IPS-18c (cell line): ENCODE measurements around the gene TNS3.
"Not testable (repeated sequence)": the region's sequence is repeated elsewhere in the genome, so short reads cannot be mapped to it uniquely, and the experiment has no call there.

ENCODE experiments used
- H3K4me3 ChIP-seq: 2 replicates; pipeline ENCODE4 v1.7.0; 2013; ENCODE audit warnings: low read depth, mild to moderate bottlenecking, low read length, moderate library complexity; ENCODE audit not compliant: insufficient read depth
- H3K9me3 ChIP-seq: one replicate; pipeline ENCODE4 v1.6.1; 2013; ENCODE audit warnings: mild to moderate bottlenecking, low read length, moderate library complexity; ENCODE audit not compliant: control insufficient read depth, insufficient read depth

TNS3 gene

GRCh38 chr7:47277321-47277781 is 304.6 kb downstream of the TNS3 start:
- Histone ChIP-seq H3K4me3 (no peak overlapping the region), H3K9me3 (no peaks in the 10 kb centered on the region)

GRCh38 chr7:47273974-47274766 is 307.7 kb downstream of the TNS3 start:
- Histone ChIP-seq H3K9me3 (no peaks in the 10 kb centered on the region), H3K4me3 (no peak overlapping the region)

GRCh38 chr7:47273088-47273487 is 308.8 kb downstream of the TNS3 start:
- no peak overlapping the region for H3K4me3 ChIP-seq
- no peaks in the 10 kb centered on the region for H3K9me3 ChIP-seq

DNA sequence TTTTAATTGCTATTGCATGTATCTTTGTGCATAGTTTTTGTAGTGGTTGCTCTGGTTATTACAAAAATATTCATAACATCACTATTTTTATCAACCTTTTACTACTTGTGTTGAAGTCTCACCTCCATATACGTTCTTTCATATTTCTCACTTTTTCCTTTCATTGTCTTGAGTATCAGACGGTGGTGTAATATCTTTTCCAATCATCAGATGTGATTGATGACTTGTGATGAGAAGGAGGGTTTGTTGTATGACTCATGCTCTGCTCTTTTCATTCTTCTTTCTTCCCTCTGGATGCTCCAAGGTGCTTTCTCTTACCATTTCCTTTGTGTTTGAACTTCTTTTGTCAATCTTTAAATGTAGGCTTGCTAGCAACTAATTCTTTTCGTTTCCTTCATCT is 310.2 kb downstream of the TNS3 start:
- Histone ChIP-seq H3K9me3 (no peaks in the 10 kb centered on the region), H3K4me3 (no peak overlapping the region)

DNA sequence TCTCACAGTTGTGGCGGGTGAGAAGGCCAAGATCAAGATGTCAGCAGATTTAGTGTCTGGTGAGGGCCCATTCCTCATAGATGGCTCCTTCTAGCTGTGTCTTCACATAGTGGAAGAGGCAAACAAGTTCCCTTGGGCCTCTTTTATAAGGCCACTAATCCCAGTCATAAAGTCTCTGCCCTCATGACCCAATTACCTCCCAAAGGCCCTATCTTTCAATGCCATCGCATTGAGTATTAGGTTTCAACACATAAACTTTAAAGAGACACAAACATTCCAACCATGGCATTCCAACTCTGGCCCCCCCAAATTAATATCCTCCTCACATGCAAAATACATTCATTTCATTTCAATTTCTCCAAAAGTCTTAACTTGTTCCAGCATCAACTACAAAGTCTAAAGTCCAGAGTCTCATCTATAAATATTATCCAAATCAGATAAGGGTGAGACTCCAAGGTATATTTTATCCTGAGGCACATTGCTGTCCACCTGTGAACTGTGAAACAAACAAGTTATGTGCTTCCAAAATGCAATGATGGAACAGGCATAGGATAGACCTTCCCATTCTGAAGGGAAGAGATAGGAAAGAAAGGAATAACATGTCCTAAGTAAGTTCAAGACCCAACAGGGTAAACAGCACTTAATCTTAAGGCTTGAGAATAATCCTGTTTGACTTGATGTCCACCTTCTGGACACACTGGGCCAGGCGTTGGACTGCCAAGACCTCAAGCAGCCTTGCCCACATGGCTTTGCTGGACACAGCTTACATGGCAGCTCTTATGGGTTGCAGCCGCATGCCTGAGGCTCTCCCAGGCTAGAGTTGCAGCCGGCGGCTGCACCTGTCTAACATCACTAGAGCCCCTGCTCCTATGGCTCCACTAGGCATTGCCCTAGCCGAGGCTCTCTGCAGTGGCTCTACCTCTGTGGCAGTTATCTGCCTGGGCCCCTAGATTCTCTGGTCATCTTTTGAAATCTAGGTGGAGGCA is 312.8 kb downstream of the TNS3 start:
- Histone ChIP-seq H3K9me3 (no peaks in the 10 kb centered on the region), H3K4me3 (no peak overlapping the region)

- Histone ChIP-seq H3K4me3 (no peak overlapping the region), H3K9me3 (no peaks in the 10 kb centered on the region)
Observed at GRCh38 chr7:47267346-47267745, 314.6 kb downstream of the TNS3 start.

DNA sequence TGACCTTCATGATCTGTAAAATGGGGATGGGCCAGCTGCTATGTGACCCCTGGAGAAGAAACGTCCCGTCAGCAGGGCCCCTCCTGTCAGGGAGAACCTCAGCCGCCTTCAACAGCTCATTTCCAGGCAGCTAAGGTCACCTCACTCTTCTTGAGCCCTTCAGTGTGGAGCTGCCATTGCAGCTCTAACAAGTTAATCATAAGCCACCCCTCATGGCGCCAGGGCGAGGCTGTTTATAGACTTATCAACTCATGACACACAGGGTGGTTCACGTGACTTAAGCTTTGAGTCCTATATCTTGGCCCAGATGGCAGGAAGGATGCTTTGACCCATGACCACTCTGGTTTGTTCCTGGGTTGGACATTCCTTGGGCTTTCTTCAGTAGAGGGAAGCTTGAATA is 315.1 kb downstream of the TNS3 start:
- no peak overlapping the region for H3K4me3 ChIP-seq

DNA sequence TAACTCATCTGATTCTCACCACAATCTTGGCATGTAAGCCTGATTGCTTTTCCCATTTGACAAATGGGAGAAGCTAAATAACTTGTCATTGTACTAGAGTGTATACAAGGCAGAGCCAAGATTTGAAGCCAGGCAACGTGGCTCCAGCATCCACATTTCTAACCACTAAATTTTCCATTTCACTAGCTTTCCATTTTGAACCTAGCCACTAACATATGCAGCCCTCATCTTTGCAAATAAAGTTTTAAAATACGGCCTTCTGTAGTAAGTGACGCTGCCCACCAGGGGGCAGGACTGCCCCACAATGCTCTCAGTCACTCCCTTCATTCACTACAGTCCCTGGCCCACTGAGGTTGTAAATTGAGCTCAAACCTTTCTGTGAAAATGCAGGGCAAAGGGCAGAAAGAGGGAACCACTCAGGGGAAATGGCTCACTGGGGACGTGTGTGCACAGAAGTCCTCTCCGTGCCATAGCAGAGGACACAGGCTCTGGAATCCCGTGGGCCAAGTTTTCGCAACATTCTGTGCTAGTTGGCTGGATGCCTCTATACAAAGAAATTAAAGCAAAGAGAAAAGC is 315.7 kb downstream of the TNS3 start:
- Histone ChIP-seq H3K4me3 (no peak overlapping the region), H3K9me3 (no peaks in the 10 kb centered on the region)

More for the DNA sequence above, 315.1 kb downstream of the TNS3 start:
- no peaks in the 10 kb centered on the region for H3K9me3 ChIP-seq

DNA sequence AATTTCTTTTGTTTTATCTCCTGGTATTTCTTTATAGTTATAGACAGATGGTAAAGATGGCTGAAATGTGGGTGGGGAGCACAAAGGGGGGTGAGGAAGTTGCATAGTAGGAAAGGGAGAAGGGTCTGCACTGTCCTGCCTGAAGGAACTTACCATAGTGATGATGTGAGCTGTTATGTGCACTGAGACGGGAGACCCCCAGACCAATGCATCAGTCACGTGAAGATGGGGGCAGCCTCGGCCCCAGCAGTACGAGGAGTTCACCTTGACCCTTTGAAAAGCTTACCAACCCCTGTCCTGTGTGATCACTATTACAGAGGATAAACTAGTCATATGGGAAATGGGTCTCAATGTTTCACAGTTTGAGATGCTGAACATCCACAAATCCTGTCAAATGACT is 316.3 kb downstream of the TNS3 start:
- H3K4me3 ChIP-seq = no peak overlapping the region
- no peaks in the 10 kb centered on the region for H3K9me3 ChIP-seq

DNA sequence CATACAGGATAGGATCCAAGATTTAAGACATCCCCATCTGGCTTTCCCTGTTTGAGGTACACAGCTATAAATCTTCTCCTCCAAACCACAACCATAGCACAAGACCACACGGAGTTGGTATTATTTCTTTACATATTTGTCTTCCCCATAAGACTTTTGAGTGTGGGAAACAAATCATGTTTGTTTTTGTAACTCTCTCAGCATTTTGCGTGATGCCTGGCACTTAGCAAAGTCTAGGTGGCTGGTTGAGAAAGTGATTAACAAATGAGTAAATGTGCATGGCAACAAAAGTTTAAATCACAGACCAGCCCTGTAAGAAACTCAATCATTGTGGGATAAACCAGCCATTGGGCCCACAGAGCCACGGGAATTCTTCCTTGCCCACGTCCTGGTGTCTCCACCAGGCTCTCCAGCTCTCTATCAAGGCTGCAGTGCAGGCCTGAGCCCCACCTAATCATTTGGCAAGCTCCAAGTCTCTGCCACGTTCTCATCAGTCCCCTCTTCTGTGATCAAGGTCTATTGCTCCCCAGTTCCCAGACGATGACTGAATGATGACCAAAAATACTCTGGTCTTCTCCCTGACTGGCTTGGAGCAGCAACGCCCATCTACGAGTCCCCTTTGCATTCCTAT is 317.8 kb downstream of the TNS3 start:
- H3K9me3 ChIP-seq = peaks cover 2% of the 10 kb centered on the region
- no peak overlapping the region for H3K4me3 ChIP-seq

DNA sequence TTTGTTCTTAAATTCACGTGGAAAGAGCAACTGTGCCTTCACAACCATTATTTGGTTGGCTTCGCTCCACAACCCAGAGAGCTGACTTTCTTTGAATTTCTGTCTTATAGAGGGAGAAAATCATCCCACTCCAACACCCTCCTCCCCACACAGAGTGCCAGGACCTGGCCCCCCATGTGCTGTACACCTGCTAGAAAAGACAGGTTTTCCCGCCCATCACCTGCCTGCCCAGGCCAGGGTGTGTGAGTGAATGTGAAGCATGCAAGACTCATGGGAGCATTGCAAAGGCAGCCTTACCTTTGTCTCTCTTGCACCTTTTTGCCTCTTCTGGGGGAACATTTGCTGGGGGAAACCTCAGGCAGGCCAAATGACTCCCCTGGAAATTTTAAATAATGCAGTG is 319.0 kb downstream of the TNS3 start:
- peaks cover 2% of the 10 kb centered on the region for H3K9me3 ChIP-seq

DNA sequence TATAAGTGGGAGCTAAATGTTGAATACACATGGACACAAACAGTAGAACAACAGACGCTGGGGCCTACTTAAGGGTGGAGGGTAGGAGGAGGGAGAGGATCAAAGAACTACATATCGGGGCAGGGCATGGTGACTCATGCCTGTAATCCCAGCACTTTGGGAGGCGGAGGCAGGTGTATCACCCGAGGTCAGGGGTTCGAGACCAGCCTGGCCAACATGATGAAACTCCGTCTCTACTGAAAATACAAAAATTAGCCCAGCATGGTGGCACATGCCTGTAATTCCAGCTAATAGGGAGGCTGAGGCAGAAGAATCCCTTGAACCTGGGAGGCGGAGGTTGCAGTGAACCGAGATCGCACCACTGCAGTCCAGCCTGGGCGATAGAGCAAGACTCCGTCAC is 319.8 kb downstream of the TNS3 start:
- not testable (repeated sequence) for H3K9me3 ChIP-seq, H3K4me3 ChIP-seq

More for the DNA sequence above, 319.0 kb downstream of the TNS3 start:
- no peak overlapping the region for H3K4me3 ChIP-seq

- peaks cover 2% of the 10 kb centered on the region for H3K9me3 ChIP-seq
- H3K4me3 ChIP-seq = no peak overlapping the region
Observed at GRCh38 chr7:47260270-47260669, 321.6 kb downstream of the TNS3 start.

GRCh38 chr7:47259682-47260081 is 322.2 kb downstream of the TNS3 start:
- H3K9me3 ChIP-seq = peaks cover 2% of the 10 kb centered on the region
- no peak overlapping the region for H3K4me3 ChIP-seq

- Histone ChIP-seq H3K4me3 (no peak overlapping the region), H3K9me3 (peaks cover 7% of the 10 kb centered on the region)
Observed at GRCh38 chr7:47258798-47259197, 323.1 kb downstream of the TNS3 start.

DNA sequence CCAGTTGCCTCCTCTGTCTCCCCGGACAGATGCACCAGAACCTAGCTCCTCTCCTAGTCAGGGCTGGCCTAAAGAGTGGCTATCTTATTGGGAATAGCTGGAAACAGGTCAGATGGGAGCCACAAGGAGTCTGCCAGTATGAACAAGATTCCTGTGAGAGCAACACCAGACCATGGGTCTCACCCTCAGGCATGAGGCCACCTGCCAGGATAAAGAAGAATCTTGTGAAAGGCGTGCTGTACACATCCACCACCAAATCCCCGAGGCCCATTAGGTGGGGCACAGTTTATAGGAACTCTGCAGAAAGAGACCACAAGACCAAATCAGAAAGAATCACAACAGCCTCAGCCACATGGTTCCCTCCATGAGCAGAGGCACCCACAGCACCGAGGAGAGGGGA is 325.9 kb downstream of the TNS3 start:
- Histone ChIP-seq H3K4me3 (no peak overlapping the region), H3K9me3 (peaks cover 9% of the 10 kb centered on the region)

GRCh38 chr7:47255441-47255840 is 326.5 kb downstream of the TNS3 start:
- H3K9me3 ChIP-seq = peaks cover 9% of the 10 kb centered on the region
- H3K4me3 ChIP-seq = no peak overlapping the region
